ENCODE measurements around the gene POC1B.

DNA sequence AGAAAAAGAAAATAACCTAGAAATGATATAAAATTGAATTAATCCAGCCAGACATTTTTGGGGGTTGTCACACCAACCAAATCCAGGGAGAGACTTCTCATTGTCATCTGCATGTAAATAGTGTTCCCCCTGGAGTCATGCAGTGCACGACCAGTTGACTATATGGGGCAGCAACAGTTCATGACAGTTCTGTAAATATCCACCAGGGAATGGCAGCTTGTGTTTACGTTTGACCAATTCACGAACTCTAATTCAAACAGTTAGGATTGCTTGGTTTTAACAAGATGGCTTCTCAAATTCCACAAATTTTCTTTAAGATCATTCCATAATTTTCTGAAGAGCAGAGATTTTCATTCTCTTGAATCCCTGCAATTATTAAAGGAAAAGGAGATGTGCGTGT, 130.1 kb downstream of the POC1B start:
- TF ChIP-seq CTCF (conservative IDR thresholded peaks at IDR 0.05; ENCODE audit: low read depth, low read length) (no peak), EZH2phosphoT487 (IDR thresholded peaks at IDR 0.05; ENCODE audit: borderline replicate concordance, low read length) (no peak)

All from PC-3 (cell line).